ENCODE measurements around the gene BMP7. TPM values are rescaled to one million over a fixed set of nuclear protein-coding genes. Genes with fewer than 3 reads are reported as not detected.
"Not testable (repeated sequence)": the region's sequence is repeated elsewhere in the genome, so short reads cannot be mapped to it uniquely, and the experiment has no call there.

The BMP7 gene
- total RNA-seq, 3 donors from 2014 or later (not counting 1 experiment from before 2014, with no cell fraction given), result not detected

GRCh38 chr20:57240581-57241362 is 25.7 kb downstream of the BMP7 start:
- no peaks in the 10 kb centered on the region for H3K27me3 ChIP-seq (ENCODE audit: control insufficient read depth, insufficient read depth, low read length)
- H3K9me3 Mint-ChIP-seq, result no peaks in the 10 kb centered on the region
- H3K9me3 ChIP-seq (ENCODE audit: control insufficient read depth, insufficient read depth, low read length), result no peaks in the 10 kb centered on the region
- H3K27me3 Mint-ChIP-seq (ENCODE audit: low read depth in 2 of 2), result peaks cover 34 to 37% of the 10 kb centered on the region in 2 donors
- WGBS (ENCODE audit: insufficient coverage), result 73% methylated on average over 8 of the region's 8 CpGs
- intact Hi-C loops (cut with micrococcal nuclease), result no loop called here
- no peaks in the 10 kb centered on the region for H3K4me1 ChIP-seq (ENCODE audit: control insufficient read depth, insufficient read depth, low read length)
- H3K27ac ChIP-seq (ENCODE audit: low read length), result no peak overlapping the region
- no peaks in the 10 kb centered on the region for H3K36me3 ChIP-seq (ENCODE audit: control insufficient read depth, insufficient read depth, low read length)
- no peaks in the 10 kb centered on the region for H3K36me3 Mint-ChIP-seq
- no peaks in the 10 kb centered on the region for H3K4me1 Mint-ChIP-seq
- ATAC-seq, result no peak
- no peak overlapping the region for H3K4me3 Mint-ChIP-seq
- no peak for DNase-seq
- TF ChIP-seq CTCF (IDR thresholded peaks at IDR 0.05), result no peak
- no peak overlapping the region for H3K4me3 ChIP-seq (ENCODE audit: low read length)
- no peak overlapping the region for H3K27ac Mint-ChIP-seq

- not testable (repeated sequence) for H3K27ac ChIP-seq (ENCODE audit: low read length)
These were observed 26.7 kb downstream of the BMP7 start for GRCh38 chr20:57239725-57240124.

GRCh38 chr20:57239324-57239723 is 27.1 kb downstream of the BMP7 start:
- H3K36me3 ChIP-seq (ENCODE audit: control insufficient read depth, insufficient read depth, low read length); intact Hi-C loops (cut with micrococcal nuclease); H3K4me3 Mint-ChIP-seq; H3K9me3 Mint-ChIP-seq; H3K27ac ChIP-seq (ENCODE audit: low read length); DNase-seq; H3K4me3 ChIP-seq (ENCODE audit: low read length); H3K36me3 Mint-ChIP-seq; H3K4me1 Mint-ChIP-seq; H3K27me3 ChIP-seq (ENCODE audit: control insufficient read depth, insufficient read depth, low read length); H3K9me3 ChIP-seq (ENCODE audit: control insufficient read depth, insufficient read depth, low read length); ATAC-seq; H3K4me1 ChIP-seq (ENCODE audit: control insufficient read depth, insufficient read depth, low read length); H3K27ac Mint-ChIP-seq: not testable (repeated sequence)
- H3K27me3 Mint-ChIP-seq (ENCODE audit: low read depth in 2 of 2), result peaks cover 48 to 51% of the 10 kb centered on the region in 2 donors
- WGBS (ENCODE audit: insufficient coverage), result 73% methylated on average over 4 of the region's 4 CpGs

More at GRCh38 chr20:57239725-57240124, 26.7 kb downstream of the BMP7 start:
- H3K27me3 Mint-ChIP-seq (ENCODE audit: low read depth in 2 of 2), result peaks cover 44 to 47% of the 10 kb centered on the region in 2 donors
- H3K27me3 ChIP-seq (ENCODE audit: control insufficient read depth, insufficient read depth, low read length); H3K4me1 ChIP-seq (ENCODE audit: control insufficient read depth, insufficient read depth, low read length); H3K36me3 Mint-ChIP-seq; H3K4me1 Mint-ChIP-seq; ATAC-seq; intact Hi-C loops (cut with micrococcal nuclease); H3K4me3 ChIP-seq (ENCODE audit: low read length); H3K36me3 ChIP-seq (ENCODE audit: control insufficient read depth, insufficient read depth, low read length); DNase-seq; H3K9me3 ChIP-seq (ENCODE audit: control insufficient read depth, insufficient read depth, low read length); H3K4me3 Mint-ChIP-seq; H3K27ac Mint-ChIP-seq; H3K9me3 Mint-ChIP-seq: not testable (repeated sequence)
- 100% methylated on average over 1 of the region's 1 CpG for WGBS (ENCODE audit: insufficient coverage)

GRCh38 chr20:57238089-57238488 is 28.4 kb downstream of the BMP7 start:
- H3K36me3 Mint-ChIP-seq, result no peaks in the 10 kb centered on the region
- Histone ChIP-seq H3K4me1 (ENCODE audit: control insufficient read depth, insufficient read depth, low read length) (no peaks in the 10 kb centered on the region), H3K27ac (ENCODE audit: low read length) (no peak overlapping the region), H3K27me3 (ENCODE audit: control insufficient read depth, insufficient read depth, low read length) (no peaks in the 10 kb centered on the region), H3K36me3 (ENCODE audit: control insufficient read depth, insufficient read depth, low read length) (no peaks in the 10 kb centered on the region), H3K9me3 (ENCODE audit: control insufficient read depth, insufficient read depth, low read length) (no peaks in the 10 kb centered on the region), H3K4me3 (ENCODE audit: low read length) (no peak overlapping the region)
- no peaks in the 10 kb centered on the region for H3K4me1 Mint-ChIP-seq
- intact Hi-C loops (cut with micrococcal nuclease), result no loop called here
- no peaks in the 10 kb centered on the region for H3K9me3 Mint-ChIP-seq
- 89% methylated on average over 4 of the region's 4 CpGs for WGBS (ENCODE audit: insufficient coverage)
- H3K4me3 Mint-ChIP-seq, result no peak overlapping the region
- no peak for TF ChIP-seq CTCF (IDR thresholded peaks at IDR 0.05)
- ATAC-seq (no peak), DNase-seq (no peak)
- H3K27me3 Mint-ChIP-seq (ENCODE audit: low read depth in 2 of 2), result peaks cover 50 to 62% of the 10 kb centered on the region in 2 donors
- H3K27ac Mint-ChIP-seq, result no peak overlapping the region

All from natural killer cell (primary cell).